Fibroblast of skin of right quadriceps (primary cell): Measurements from ENCODE around the gene RALGAPB.
"Not testable (repeated sequence)": the region's sequence is repeated elsewhere in the genome, so short reads cannot be mapped to it uniquely, and the experiment has no call there.

Experiments used
- DNase-seq: peaks from one replicate; pipeline ENCODE4 v3.0.0-alpha.2; 2013

RALGAPB gene

GRCh38 chr20:38447931-38448675 lies 24.5 kb upstream of the RALGAPB start:
- DNase-seq: no peak

DNA sequence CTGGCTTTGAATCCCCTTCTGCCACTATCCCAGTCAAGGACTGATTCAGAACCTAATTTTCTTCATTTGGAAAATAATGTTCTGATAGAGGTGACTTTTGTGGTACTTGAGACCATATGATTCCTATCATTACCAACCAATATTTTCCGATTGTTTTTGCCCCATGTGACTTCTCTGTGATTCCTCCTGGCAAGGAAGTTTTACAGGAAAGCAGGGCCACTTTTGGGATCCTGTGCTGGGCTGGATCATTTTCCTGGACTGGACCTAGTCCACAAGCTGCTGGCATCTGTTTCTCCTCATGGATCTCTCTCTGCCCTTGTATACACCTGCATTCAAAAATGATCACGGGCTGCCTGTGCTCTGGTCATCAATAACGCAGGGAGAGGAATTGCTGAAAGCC lies 23.6 kb upstream of the RALGAPB start:
- no peak for DNase-seq

GRCh38 chr20:38450412-38450975 lies 22.1 kb upstream of the RALGAPB start:
- DNase-seq: peak; percentile 37

DNA sequence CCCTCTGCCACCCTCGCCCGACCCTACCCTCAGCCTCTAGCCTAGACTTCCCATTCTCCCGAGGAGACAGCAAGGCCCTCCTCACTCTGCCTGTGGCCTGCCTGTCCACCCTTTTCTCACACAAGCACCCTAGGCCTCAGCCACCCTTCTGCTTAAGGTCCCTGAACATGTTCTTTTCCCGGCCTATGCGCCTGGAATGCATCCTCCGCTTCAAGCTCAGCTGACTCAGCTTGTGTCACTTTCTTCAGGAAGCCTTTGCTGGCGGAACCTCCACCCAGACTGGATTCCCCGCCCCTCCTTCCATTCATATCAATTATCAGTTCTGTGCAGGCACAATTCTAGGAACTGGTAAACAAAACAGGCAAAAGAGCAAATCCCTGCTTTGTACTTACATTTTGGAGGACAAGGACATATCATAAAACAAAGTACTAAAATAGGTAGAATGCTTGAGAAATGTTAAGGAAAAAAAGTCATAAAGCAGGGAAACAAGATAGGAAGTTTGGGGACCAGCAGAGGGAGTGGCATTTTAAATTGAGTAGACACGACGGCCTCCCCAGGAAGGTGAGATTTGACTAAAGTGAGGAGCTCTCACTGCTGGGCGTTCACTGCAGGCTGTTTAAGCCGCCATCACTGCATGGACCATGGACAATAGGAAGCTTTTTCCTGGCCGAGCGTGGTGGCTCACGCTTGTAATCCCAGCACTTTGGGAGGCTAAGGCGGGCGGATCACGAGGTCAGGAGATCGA lies 19.6 kb upstream of the RALGAPB start:
- DNase-seq: peak; percentile 67

- DNase-seq: peak; percentile 10
These were observed 18.7 kb upstream of the RALGAPB start for GRCh38 chr20:38453941-38454340.

DNA sequence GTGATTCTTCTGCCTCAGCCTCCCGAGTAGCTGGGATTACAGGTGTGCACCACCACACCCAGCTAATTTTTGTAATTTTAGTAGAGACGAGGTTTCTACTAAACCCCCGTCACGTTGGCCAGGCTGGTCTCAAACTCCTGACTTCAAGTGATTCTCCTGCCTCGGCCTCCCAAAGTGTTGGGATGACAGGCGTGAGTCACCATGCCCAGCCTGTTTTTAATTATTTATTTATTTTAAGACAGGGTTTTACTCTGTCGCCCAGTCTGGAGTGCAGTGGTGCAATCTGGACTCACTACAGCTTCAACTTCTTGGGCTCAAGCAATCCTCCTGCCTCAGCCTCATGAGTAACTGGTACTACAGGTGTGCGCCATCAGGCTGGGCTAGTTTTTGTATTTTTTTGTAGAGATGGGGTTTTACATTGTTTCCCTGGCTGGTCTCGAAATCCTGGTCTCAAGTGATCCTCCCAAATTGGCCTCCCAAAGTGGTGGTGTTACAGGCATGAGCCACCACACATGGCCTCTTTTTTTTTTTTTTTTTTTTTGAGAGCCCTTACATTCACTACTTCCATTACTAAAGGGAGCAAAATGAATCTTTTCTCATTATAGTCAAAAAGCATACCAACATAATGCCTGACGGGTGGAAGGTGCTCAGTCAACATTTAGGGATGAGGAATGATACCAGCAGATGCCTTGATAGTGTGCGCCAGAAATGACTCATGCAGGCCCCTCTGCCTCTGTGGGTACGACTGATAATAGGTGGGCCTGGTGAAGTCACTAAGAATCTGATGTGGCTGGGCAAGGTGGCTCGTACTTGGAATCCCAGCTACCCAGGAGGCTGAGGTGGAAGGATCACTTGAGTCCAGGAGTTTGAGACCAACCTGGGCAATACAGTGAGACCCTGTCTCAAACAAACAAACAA lies 17.8 kb upstream of the RALGAPB start:
- no peak for DNase-seq

- DNase-seq: no peak
These were observed 14.3 kb upstream of the RALGAPB start for GRCh38 chr20:38458314-38458713.

DNA sequence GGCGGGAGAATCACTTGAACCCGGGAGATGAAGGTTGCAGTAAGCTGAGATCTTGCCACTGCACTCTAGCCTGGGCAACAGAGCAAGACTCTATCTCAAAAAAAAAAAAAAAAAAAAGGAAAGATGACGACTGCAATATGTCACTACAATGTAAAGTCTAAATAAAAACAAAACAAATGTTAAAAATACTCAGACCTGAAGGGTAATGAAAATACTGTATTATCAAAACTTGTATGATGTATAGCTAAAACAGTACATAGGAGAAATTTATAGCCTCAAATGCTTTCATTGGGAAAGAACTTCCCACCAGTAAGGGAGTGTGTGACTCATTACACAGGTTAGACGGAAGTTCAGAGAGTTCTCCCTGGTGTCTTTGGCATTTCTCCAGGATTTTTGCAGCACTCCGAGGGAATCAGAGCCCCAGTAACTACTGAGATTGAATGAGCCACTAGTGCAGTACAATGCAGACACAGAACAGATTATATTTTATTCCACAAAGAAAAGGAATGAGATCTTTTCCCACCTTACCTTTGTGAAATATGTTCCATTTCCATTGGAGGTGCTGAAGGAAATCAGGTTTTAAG lies 12.5 kb upstream of the RALGAPB start:
- peak; percentile 85 for DNase-seq

GRCh38 chr20:38460631-38461030 lies 12.0 kb upstream of the RALGAPB start:
- DNase-seq: not testable (repeated sequence)

DNA sequence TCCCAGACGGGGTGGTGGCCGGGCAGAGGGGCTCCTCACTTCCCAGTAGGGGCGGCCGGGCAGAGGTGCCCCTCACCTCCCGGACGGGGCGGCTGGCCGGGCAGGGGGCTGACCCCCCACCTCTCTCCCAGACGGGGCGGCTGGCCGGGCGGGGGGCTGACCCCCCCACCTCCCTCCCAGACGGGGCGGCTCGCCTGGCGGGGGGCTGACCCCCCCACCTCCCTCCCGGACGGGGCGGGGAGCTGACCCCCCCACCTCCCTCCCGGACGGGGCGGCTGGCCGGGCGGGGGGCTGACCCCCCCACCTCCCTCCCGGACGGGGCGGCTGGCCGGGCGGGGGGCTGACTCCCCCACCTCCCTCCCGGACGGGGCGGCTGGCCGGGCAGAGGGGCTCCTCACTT lies 11.5 kb upstream of the RALGAPB start:
- not testable (repeated sequence) for DNase-seq

GRCh38 chr20:38461569-38461968 lies 11.1 kb upstream of the RALGAPB start:
- not testable (repeated sequence) for DNase-seq

DNA sequence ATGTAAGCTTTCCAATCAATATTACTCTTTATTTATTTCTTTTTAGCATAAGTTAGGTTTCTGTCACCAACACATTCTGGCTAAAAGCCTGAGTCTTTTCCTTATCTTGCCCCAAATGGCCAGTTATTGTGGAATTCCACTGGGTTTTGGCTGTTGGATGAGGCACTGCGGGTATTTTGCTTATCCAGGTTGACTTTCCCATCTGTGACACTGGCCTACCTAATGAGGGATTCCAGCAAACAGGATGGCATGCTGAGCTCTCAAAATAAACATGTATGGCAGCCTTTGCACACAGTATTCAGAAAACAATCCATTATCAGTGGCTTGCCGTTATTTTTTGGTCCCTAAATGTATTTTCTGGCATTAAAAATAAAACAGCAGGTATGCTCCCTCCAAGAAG lies 6.5 kb upstream of the RALGAPB start:
- DNase-seq: no peak

GRCh38 chr20:38466983-38467382 lies 5.7 kb upstream of the RALGAPB start:
- no peak for DNase-seq

GRCh38 chr20:38471245-38471644 lies 1.4 kb upstream of the RALGAPB start:
- DNase-seq: no peak

GRCh38 chr20:38471987-38472512 lies 593 bp upstream of the RALGAPB start:
- DNase-seq: no peak

DNA sequence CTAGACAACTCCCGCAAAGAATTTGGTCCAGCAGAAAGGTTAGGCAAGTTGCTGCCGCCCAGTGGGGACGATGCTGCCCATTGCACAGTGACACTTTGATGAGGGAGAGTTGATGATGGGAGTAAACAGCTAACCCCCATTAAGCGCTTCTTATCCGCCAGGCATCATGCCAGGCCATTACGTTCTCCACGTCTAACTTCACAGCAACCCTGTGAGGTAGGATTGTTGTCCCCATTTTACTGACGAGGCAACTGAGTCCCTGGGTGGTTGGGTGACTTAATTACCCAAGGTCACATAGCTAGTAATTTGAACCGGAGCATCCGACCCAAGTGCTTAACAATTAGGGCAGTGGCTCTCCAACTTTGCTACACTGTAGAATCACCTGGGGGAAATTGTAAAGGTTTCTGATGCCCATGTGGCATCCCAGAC lies 738 bp downstream of the RALGAPB start:
- DNase-seq: peak; percentile 11

- no peak for DNase-seq
These were observed 5.1 kb downstream of the RALGAPB start for GRCh38 chr20:38477747-38478146.

DNA sequence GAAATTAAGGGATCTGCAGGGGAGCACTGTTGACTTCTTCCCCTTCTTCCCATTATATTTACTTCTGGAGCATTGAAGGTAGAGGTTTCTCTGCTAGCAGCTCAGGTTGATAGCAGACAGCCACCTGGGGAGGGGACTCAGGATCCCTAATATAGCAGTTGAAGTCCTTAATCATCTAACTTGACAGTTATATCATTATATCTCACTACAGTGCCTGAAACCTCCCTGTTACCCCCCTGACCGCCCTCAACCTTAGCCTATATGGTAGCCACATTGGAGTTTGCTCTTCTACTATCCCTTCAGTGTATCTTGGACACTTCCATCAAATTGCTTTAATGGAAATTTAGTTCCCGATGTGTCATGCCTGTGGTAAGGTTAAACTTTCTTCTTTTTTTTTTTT lies 7.0 kb downstream of the RALGAPB start:
- no peak for DNase-seq

DNA sequence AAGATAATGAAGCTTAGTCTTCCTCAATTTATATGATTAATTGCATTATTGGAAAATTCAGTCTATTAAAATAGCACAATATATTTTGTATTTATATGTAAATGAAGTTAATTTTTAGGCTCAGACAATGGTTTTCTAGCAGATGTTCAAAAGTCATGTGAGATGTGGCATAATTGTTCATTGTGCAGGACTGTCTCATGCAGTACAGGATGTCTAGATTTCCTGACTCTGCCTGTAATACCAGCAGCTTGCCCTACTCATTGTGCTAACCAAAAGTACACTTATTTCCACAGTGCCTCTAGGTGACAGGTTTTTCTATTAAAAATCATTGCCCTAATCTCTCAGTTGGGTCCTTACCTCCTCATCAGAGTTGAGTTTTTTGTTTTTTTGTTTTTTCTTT lies 12.4 kb downstream of the RALGAPB start:
- DNase-seq: no peak

DNA sequence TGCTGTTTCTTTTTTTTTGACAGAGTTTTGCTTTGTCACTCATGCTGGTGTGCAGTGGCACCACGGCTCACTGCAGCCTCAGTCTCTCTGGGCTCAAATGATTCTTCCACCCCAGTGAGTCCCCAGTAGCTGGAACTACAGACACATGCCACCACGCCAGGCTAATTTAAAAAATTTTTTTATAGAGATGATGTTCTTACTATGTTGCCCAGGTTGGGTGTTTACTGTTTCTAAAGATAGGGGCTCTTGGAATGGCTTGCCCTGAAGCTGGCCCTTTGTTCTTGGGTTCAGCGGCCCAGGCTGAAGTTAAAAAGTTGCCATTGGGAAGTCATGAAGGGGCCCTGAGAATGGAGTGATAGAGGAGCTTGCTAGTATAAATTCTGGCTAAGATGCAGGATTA lies 16.5 kb downstream of the RALGAPB start:
- DNase-seq: no peak

DNA sequence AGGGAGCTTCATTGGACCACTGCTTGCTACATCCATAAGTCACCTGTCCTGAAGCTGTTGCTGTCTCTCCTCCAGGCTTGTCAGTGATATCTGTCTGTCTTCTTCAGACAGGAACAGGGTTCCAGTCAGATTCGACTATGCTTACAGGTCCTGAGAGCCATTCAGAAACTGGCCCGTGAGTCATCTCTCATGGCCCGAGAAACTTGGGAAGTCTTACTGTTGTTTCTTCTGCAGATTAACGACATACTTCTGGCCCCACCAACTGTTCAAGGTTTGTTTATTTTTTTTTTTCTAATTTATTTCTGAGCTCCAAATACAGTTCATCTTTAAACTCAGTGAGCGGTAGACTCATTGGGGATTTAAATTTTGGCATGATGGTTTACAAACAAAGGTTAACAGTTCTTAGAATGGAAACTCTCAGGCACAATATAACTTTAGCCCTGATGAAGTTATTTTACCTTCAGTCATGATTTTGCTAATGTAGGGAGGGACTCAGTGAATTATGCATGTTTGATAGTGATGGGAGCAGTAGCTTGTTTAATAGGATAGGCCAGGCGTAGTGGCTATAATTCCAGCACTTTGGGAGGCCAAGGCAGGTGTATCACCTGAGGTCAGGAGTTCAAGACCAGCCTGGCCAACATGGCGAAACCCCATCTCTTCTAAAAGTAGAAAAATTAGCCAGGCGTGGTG lies 24.7 kb downstream of the RALGAPB start:
- no peak for DNase-seq

GRCh38 chr20:38498909-38499308 lies 26.3 kb downstream of the RALGAPB start:
- no peak for DNase-seq
